DLD1 (cell line): ENCODE results near the gene WDR88.

ENCODE experiments used
- in situ Hi-C: cut with HindIII; loops from 2 replicates; pipeline ENCODE4 v1.10.0; 2017; ENCODE audit warnings: low sequenced_read_pairs

Gene WDR88

GRCh38 chr19:33194886-33195644 is 63.2 kb downstream of the WDR88 start:
- in situ Hi-C loops, result no loop called here

- in situ Hi-C loops, result no loop called here
These were observed 63.9 kb downstream of the WDR88 start for GRCh38 chr19:33195645-33196347.

- in situ Hi-C loops, result no loop called here
These were observed 64.7 kb downstream of the WDR88 start for GRCh38 chr19:33196446-33197193.

- in situ Hi-C loops, result no loop called here
These were observed 65.7 kb downstream of the WDR88 start for GRCh38 chr19:33197591-33198000.

GRCh38 chr19:33198169-33198568 is 66.3 kb downstream of the WDR88 start:
- in situ Hi-C loops, result no loop called here

- in situ Hi-C loops, result no loop called here
These were observed 67.7 kb downstream of the WDR88 start for GRCh38 chr19:33199441-33200265.

- in situ Hi-C loops, result no loop called here
These were observed 69.6 kb downstream of the WDR88 start for GRCh38 chr19:33201473-33201872.

- in situ Hi-C loops, result no loop called here
These were observed 70.1 kb downstream of the WDR88 start for GRCh38 chr19:33201886-33202545.

GRCh38 chr19:33202546-33203507 is 70.9 kb downstream of the WDR88 start:
- in situ Hi-C loops, result no loop called here

GRCh38 chr19:33203529-33203928 is 71.6 kb downstream of the WDR88 start:
- in situ Hi-C loops, result no loop called here

GRCh38 chr19:33204136-33204973 is 72.4 kb downstream of the WDR88 start:
- in situ Hi-C loops, result no loop called here

- in situ Hi-C loops, result no loop called here
These were observed 73.2 kb downstream of the WDR88 start for GRCh38 chr19:33205110-33205509.

GRCh38 chr19:33205531-33206260 is 73.8 kb downstream of the WDR88 start:
- in situ Hi-C loops, result no loop called here

- in situ Hi-C loops, result no loop called here
These were observed 74.5 kb downstream of the WDR88 start for GRCh38 chr19:33206261-33207039.

GRCh38 chr19:33207040-33207620 is 75.2 kb downstream of the WDR88 start:
- in situ Hi-C loops, result no loop called here

GRCh38 chr19:33207903-33208302 is 76.0 kb downstream of the WDR88 start:
- in situ Hi-C loops, result no loop called here
